Measurements from ENCODE around the gene KRTAP3-3.

- no peak for TF ChIP-seq CTCF (conservative IDR thresholded peaks at IDR 0.05; ENCODE audit: low read length)
- TF ChIP-seq EZH2phosphoT487 (IDR thresholded peaks at IDR 0.05; ENCODE audit: borderline replicate concordance), result no peak
Measured at GRCh38 chr17:41015454-41015853, 21.5 kb upstream of the KRTAP3-3 start.

Measured in Loucy (cell line).